Endodermal cell (in vitro differentiated cells): ENCODE measurements around the gene YAP1. TPM values are rescaled to one million over a fixed set of nuclear protein-coding genes. Genes with fewer than 3 reads are reported as not detected.

Source experiments
- DNase-seq: peaks from one replicate; pipeline ENCODE4 v3.0.0-alpha.2; 2017
- H3K27ac ChIP-seq: 2 replicates; pipeline ENCODE4 v1.5.1; 2013; ENCODE audit warnings: mild to moderate bottlenecking, low read depth, low read length, moderate library complexity
- H3K27me3 ChIP-seq: 2 replicates; pipeline ENCODE4 v1.6.1; 2013; ENCODE audit warnings: mild to moderate bottlenecking, low read length, moderate library complexity; ENCODE audit not compliant: insufficient read depth, control insufficient read depth, poor library complexity, severe bottlenecking
- H3K36me3 ChIP-seq: 2 replicates; pipeline ENCODE4 v1.7.0; 2013; ENCODE audit warnings: mild to moderate bottlenecking, low read length, moderate library complexity; ENCODE audit not compliant: control insufficient read depth, insufficient read depth
- H3K4me1 ChIP-seq: one replicate; pipeline ENCODE4 v1.7.0; 2013; ENCODE audit warnings: low read length; ENCODE audit not compliant: control insufficient read depth, insufficient read depth
- H3K4me3 ChIP-seq: 2 replicates; pipeline ENCODE4 v1.5.1; 2013; ENCODE audit warnings: mild to moderate bottlenecking, low read length, moderate library complexity
- H3K9ac ChIP-seq: 2 replicates; pipeline ENCODE4 v1.6.1; 2013; ENCODE audit warnings: mild to moderate bottlenecking, low read length, moderate library complexity; ENCODE audit not compliant: poor library complexity, severe bottlenecking; ENCODE audit errors: extremely low read depth
- H3K9me3 ChIP-seq: 2 replicates; pipeline ENCODE4 v1.6.1; 2013; ENCODE audit warnings: mild to moderate bottlenecking, low read length, moderate library complexity; ENCODE audit not compliant: control insufficient read depth
- H3K27ac Mint-ChIP-seq: 2 replicates; pipeline ENCODE4 v1.8.0; 2020; ENCODE audit warnings: mixed read lengths
- H3K27me3 Mint-ChIP-seq: 2 replicates; pipeline ENCODE4 v1.8.0; 2021; ENCODE audit warnings: mild to moderate bottlenecking, mixed read lengths; ENCODE audit not compliant: insufficient read depth
- H3K36me3 Mint-ChIP-seq: 2 replicates; pipeline ENCODE4 v1.8.0; 2020; ENCODE audit warnings: low read depth, mixed read lengths
- H3K4me1 Mint-ChIP-seq: 2 replicates; pipeline ENCODE4 v1.8.0; 2020; ENCODE audit warnings: mixed read lengths
- H3K4me3 Mint-ChIP-seq: 2 replicates; pipeline ENCODE4 v1.8.0; 2020; ENCODE audit warnings: mild to moderate bottlenecking, moderate library complexity, mixed read lengths
- H3K9me3 Mint-ChIP-seq: 2 replicates; pipeline ENCODE4 v1.8.0; 2020; ENCODE audit warnings: mild to moderate bottlenecking, mixed read lengths
- whole genome bisulfite sequencing, 2 experiments: methylation state at CpG; one replicate each; pipeline versions ENCODE4 v1.1.5 to v1.1.7; 2013; ENCODE audit warnings: missing lambda C conversion rate in 2 of 2, mixed read lengths in 1 of 2; ENCODE audit not compliant: insufficient coverage in 1 of 2, insufficient read length in 1 of 2; 5-methylcytosine and 5-hydroxymethylcytosine counted together
- total RNA-seq, 2 donors: library from RNA; stranded (reverse); fragmentation: NEBNext Ultra II Directional in 1 of 2; extraction: Animal tissue kit (Norgen Biotek cat#: 25700) in 1 of 2; gene quantifications; 2 replicates in 1 of 2; 3 replicates in 1 of 2; pipeline ENCODE4 v1.2.1, GENCODE V29; 2021
- TF ChIP-seq, protein P1 (sequence below): fragments of 200-600 bp; sonication (generic); conservative IDR thresholded peaks from 2 replicates; pipeline ENCODE4 v1.5.0; 2021; ENCODE audit warnings: antibody characterized with exemption, mild to moderate bottlenecking

YAP1 gene
- total RNA-seq, 2 donors from 2014 or later, result 224 to 228 TPM

DNA sequence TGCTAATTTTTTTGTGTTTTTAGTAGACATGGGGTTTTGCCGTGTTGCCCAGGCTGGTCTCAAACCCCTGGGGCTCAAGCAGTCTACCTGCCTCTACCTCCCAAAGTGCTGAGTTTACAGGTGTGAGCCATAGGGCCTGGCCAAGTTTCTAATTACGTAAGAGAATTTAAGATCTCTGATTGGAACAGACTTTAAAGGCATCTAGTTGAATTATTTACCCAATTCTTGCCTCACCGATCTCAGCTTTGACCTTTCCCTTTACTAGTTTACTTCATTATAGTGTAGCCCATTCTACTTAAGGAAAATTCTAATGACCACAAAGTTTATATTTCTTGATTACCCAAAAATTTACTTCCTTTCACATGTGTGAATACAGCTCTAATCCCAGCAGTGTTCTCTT is 81.6 kb downstream of the YAP1 start:
- H3K36me3 Mint-ChIP-seq, result peaks cover 20% of the 10 kb centered on the region
- no peak overlapping the region for H3K4me3 Mint-ChIP-seq
- H3K4me1 ChIP-seq, result peaks cover 18% of the 10 kb centered on the region
- no peak overlapping the region for H3K9ac ChIP-seq
- H3K36me3 ChIP-seq, result peaks cover 42% of the 10 kb centered on the region
- peaks cover 11% of the 10 kb centered on the region for H3K9me3 Mint-ChIP-seq
- no peak for DNase-seq
- WGBS, 2 experiments, result 90 to 96% methylated on average over 3 of the region's 3 CpGs
- H3K4me1 Mint-ChIP-seq, result peaks cover 42% of the 10 kb centered on the region
- H3K27me3 Mint-ChIP-seq, result no peaks in the 10 kb centered on the region
- H3K27ac Mint-ChIP-seq, result peak overlapping the region; percentile 45
- H3K27me3 ChIP-seq, result no peaks in the 10 kb centered on the region
- TF ChIP-seq, protein P1, sequence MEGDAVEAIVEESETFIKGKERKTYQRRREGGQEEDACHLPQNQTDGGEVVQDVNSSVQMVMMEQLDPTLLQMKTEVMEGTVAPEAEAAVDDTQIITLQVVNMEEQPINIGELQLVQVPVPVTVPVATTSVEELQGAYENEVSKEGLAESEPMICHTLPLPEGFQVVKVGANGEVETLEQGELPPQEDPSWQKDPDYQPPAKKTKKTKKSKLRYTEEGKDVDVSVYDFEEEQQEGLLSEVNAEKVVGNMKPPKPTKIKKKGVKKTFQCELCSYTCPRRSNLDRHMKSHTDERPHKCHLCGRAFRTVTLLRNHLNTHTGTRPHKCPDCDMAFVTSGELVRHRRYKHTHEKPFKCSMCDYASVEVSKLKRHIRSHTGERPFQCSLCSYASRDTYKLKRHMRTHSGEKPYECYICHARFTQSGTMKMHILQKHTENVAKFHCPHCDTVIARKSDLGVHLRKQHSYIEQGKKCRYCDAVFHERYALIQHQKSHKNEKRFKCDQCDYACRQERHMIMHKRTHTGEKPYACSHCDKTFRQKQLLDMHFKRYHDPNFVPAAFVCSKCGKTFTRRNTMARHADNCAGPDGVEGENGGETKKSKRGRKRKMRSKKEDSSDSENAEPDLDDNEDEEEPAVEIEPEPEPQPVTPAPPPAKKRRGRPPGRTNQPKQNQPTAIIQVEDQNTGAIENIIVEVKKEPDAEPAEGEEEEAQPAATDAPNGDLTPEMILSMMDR, result no peak
- peaks cover 21% of the 10 kb centered on the region for H3K9me3 ChIP-seq
- H3K4me3 ChIP-seq, result peak overlapping the region; percentile 37
- no peak overlapping the region for H3K27ac ChIP-seq

DNA sequence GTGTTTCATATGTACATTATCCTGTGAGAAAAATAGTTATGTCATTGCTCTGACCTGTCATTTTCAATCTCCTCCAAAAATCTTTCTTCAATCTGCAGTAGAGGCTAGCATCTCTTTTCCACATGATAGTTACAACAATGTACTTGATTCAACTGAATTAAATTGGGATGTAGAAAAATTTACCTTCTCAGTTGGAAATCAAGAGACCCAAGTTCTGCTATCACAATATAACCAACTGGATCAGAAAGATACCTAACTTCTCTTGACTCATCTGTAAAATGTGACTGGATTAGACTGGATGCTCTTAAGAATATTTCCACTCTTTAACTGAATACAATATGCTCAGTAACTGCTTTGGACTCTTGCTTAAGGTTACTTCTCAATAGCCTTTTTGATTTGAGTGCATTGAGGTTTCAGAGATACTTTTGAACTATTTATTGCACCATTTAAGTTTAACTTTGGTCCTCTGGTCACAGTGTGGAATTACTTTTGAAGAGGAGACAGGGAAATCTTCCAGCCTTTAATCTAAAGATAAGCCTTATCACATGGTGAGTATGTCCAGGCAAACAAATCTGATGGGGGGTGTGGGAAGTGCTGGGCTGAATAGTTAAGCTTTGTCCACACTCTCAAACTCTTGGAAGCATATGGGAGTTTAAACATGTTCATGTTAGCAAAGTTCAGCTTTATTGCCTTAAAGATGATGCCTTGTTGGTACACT is 82.3 kb downstream of the YAP1 start:
- Histone ChIP-seq H3K9ac (no peak overlapping the region), H3K9me3 (peaks cover 21% of the 10 kb centered on the region), H3K36me3 (peaks cover 40% of the 10 kb centered on the region), H3K4me3 (peak overlapping the region; percentile 37), H3K27ac (no peak overlapping the region), H3K4me1 (peaks cover 13% of the 10 kb centered on the region), H3K27me3 (no peaks in the 10 kb centered on the region)
- Mint-ChIP-seq H3K36me3 (peaks cover 20% of the 10 kb centered on the region), H3K27ac (peak overlapping the region; percentile 45), H3K4me1 (peaks cover 39% of the 10 kb centered on the region), H3K27me3 (no peaks in the 10 kb centered on the region), H3K9me3 (peaks cover 11% of the 10 kb centered on the region), H3K4me3 (no peak overlapping the region)
- DNase-seq, result no peak
- TF ChIP-seq, protein P1, result no peak

GRCh38 chr11:102194257-102194656 is 84.0 kb downstream of the YAP1 start:
- Mint-ChIP-seq H3K36me3 (peaks cover 27% of the 10 kb centered on the region), H3K9me3 (peaks cover 11% of the 10 kb centered on the region), H3K4me3 (no peak overlapping the region), H3K4me1 (peaks cover 49% of the 10 kb centered on the region), H3K27me3 (no peaks in the 10 kb centered on the region), H3K27ac (no peak overlapping the region)
- H3K9me3 ChIP-seq, result peaks cover 21% of the 10 kb centered on the region
- DNase-seq, result no peak
- TF ChIP-seq, protein P1, result no peak
- H3K27ac ChIP-seq, result no peak overlapping the region
- peaks cover 45% of the 10 kb centered on the region for H3K36me3 ChIP-seq
- H3K9ac ChIP-seq, result no peak overlapping the region
- H3K4me1 ChIP-seq, result peaks cover 11% of the 10 kb centered on the region
- H3K4me3 ChIP-seq, result peak overlapping the region; percentile 44
- no peaks in the 10 kb centered on the region for H3K27me3 ChIP-seq
